Esophagus squamous epithelium (tissue), 4 donors: ENCODE data around the gene RFX1.

Source experiments
- POLR2A ChIP-seq, 4 donors: fragments of 450-650 bp; IDR thresholded peaks; one replicate each; pipeline ENCODE4 v1.6.1; 2017; ENCODE audit warnings: antibody characterized with exemption in 4 of 4, mild to moderate bottlenecking in 4 of 4, moderate library complexity in 3 of 4
- TF ChIP-seq, protein P1 (sequence below), 6 experiments: fragments of 450-650 bp in 4 of 6; fragments of 200-600 bp in 2 of 6; sonication (generic) in 2 of 6; IDR thresholded peaks; one replicate each; pipeline ENCODE4 v1.5.1; 2016 to 2019; ENCODE audit warnings: antibody characterized with exemption in 6 of 6, mild to moderate bottlenecking in 4 of 6, moderate library complexity in 4 of 6

DNA sequence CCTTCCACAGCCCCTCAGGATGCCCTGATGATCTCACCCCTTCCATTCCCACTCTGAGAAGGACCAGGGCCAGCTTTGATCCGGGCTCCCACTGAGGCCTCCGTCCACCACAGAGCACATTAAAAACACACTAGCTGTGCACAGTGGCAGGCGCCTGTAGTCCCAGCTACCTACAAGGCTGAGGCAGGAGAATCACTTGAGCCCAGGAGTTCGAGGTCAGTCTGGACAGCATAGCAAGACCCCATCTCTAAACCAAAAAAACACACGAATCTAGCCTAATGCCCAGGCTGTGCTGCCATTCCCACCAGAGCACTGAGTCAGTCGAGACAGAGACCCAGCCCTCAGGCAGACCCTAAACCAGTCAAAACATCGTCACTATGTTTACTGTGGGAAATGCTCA, 14.1 kb downstream of the RFX1 start:
- TF ChIP-seq POLR2A (IDR thresholded peaks at IDR 0.05) = no peak
- TF ChIP-seq, protein P1, sequence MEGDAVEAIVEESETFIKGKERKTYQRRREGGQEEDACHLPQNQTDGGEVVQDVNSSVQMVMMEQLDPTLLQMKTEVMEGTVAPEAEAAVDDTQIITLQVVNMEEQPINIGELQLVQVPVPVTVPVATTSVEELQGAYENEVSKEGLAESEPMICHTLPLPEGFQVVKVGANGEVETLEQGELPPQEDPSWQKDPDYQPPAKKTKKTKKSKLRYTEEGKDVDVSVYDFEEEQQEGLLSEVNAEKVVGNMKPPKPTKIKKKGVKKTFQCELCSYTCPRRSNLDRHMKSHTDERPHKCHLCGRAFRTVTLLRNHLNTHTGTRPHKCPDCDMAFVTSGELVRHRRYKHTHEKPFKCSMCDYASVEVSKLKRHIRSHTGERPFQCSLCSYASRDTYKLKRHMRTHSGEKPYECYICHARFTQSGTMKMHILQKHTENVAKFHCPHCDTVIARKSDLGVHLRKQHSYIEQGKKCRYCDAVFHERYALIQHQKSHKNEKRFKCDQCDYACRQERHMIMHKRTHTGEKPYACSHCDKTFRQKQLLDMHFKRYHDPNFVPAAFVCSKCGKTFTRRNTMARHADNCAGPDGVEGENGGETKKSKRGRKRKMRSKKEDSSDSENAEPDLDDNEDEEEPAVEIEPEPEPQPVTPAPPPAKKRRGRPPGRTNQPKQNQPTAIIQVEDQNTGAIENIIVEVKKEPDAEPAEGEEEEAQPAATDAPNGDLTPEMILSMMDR (IDR thresholded peaks at IDR 0.05) = no peak
